HepG2 (cell line): ENCODE data around the gene CRLF1. TPM values are rescaled to one million over a fixed set of nuclear protein-coding genes. Genes with fewer than 3 reads are reported as not detected.

Experiments
- CREB1 ChIP-seq, 2 experiments: fragments of 450-650 bp in 1 of 2; IDR thresholded peaks; 2 replicates each; pipeline ENCODE4 v1.6.1; 2016 to 2017; ENCODE audit warnings: control low read depth in 1 of 2, mild to moderate bottlenecking in 1 of 2, missing compliant biosample characterization in 1 of 2, missing genetic modification characterization in 1 of 2
- DPF2 ChIP-seq: sonication (generic); formaldehyde crosslinking; IDR thresholded peaks from 2 replicates; pipeline ENCODE4 v1.4.0; 2020; ENCODE audit warnings: mild to moderate bottlenecking, low read depth, missing genetic modification reagents, borderline replicate concordance
- EEA1 ChIP-seq: sonication (generic); formaldehyde crosslinking; IDR thresholded peaks from 2 replicates; pipeline ENCODE4 v1.5.1; 2020; ENCODE audit warnings: mild to moderate bottlenecking, missing genetic modification reagents, borderline replicate concordance
- HOXA7 ChIP-seq: sonication (generic); formaldehyde crosslinking; IDR thresholded peaks from 2 replicates; pipeline ENCODE4 v1.8.1; 2022; ENCODE audit warnings: mild to moderate bottlenecking, missing genetic modification reagents, moderate library complexity
- KDM2A ChIP-seq: sonication (generic); formaldehyde crosslinking; IDR thresholded peaks from 2 replicates; pipeline ENCODE4 v1.4.0; 2020; ENCODE audit warnings: low read depth, missing genetic modification reagents, borderline replicate concordance
- KMT2B ChIP-seq: IDR thresholded peaks from 2 replicates; pipeline ENCODE4 v1.6.1; 2016; ENCODE audit warnings: missing genetic modification reagents, missing compliant biosample characterization
- NFYC ChIP-seq: IDR thresholded peaks from 2 replicates; pipeline ENCODE4 v1.6.1; 2016; ENCODE audit warnings: missing genetic modification reagents, missing compliant biosample characterization
- PHB2 ChIP-seq: fragments of 450-650 bp; IDR thresholded peaks from 2 replicates; pipeline ENCODE4 v1.6.1; 2018; ENCODE audit not compliant: partially characterized antibody
- POLR2A ChIP-seq, 2 experiments: IDR thresholded peaks; 2 replicates each; pipeline ENCODE4 v1.6.1; 2011; ENCODE audit warnings: low read depth in 2 of 2, low read length in 2 of 2, mild to moderate bottlenecking in 1 of 2, moderate library complexity in 1 of 2; ENCODE audit not compliant: insufficient read depth in 1 of 2
- RBFOX2 ChIP-seq: fragments of 200-400 bp; formaldehyde crosslinking; IDR thresholded peaks from 2 replicates; pipeline ENCODE4 v1.6.1; 2017; ENCODE audit warnings: low read depth, mild to moderate bottlenecking, low read length
- SNRNP70 ChIP-seq: fragments of 200-400 bp; formaldehyde crosslinking; IDR thresholded peaks from 2 replicates; pipeline ENCODE4 v1.6.1; 2017; ENCODE audit warnings: mild to moderate bottlenecking, low read depth, low read length, moderate library complexity
- STAT5B ChIP-seq: sonication (generic); formaldehyde crosslinking; IDR thresholded peaks from 2 replicates; pipeline ENCODE4 v1.4.0; 2020; ENCODE audit warnings: missing genetic modification reagents
- TBX2 ChIP-seq: sonication (generic); formaldehyde crosslinking; IDR thresholded peaks from 2 replicates; pipeline ENCODE4 v1.5.0; 2020; ENCODE audit warnings: missing genetic modification reagents, mild to moderate bottlenecking, borderline replicate concordance
- THRA ChIP-seq: sonication (generic); formaldehyde crosslinking; IDR thresholded peaks from 2 replicates; pipeline ENCODE4 v1.4.0; 2020; ENCODE audit warnings: missing genetic modification reagents, borderline replicate concordance
- ZBTB14 ChIP-seq: sonication (generic); formaldehyde crosslinking; IDR thresholded peaks from 2 replicates; pipeline ENCODE4 v1.4.0; 2020; ENCODE audit warnings: missing genetic modification reagents
- ZC3H13 ChIP-seq: sonication (generic); formaldehyde crosslinking; IDR thresholded peaks from 2 replicates; pipeline ENCODE4 v1.8.1; 2023; ENCODE audit warnings: mild to moderate bottlenecking, missing genetic modification reagents, moderate library complexity
- ZFP82 ChIP-seq: sonication (generic); formaldehyde crosslinking; IDR thresholded peaks from 2 replicates; pipeline ENCODE4 v1.5.1; 2020; ENCODE audit warnings: mild to moderate bottlenecking, missing genetic modification reagents, borderline replicate concordance
- ZGPAT ChIP-seq: IDR thresholded peaks from 2 replicates; pipeline ENCODE4 v1.6.1; 2016; ENCODE audit warnings: mild to moderate bottlenecking
- ZNF160 ChIP-seq: sonication (generic); formaldehyde crosslinking; IDR thresholded peaks from 2 replicates; pipeline ENCODE4 v1.8.0; 2022; ENCODE audit warnings: mild to moderate bottlenecking, inconsistent platforms, missing genetic modification reagents
- ZNF263 ChIP-seq: sonication (generic); formaldehyde crosslinking; IDR thresholded peaks from 2 replicates; pipeline ENCODE4 v1.4.0; 2020; ENCODE audit warnings: missing genetic modification reagents
- ZNF570 ChIP-seq: sonication (generic); formaldehyde crosslinking; IDR thresholded peaks from 2 replicates; pipeline ENCODE4 v1.4.0; 2020; ENCODE audit warnings: mild to moderate bottlenecking, missing genetic modification reagents, borderline replicate concordance
- ZNF614 ChIP-seq: IDR thresholded peaks from 2 replicates; pipeline ENCODE4 v1.6.1; 2018; ENCODE audit warnings: missing biosample characterization, missing genetic modification reagents, inconsistent platforms, borderline replicate concordance
- ZNF672 ChIP-seq: sonication (generic); formaldehyde crosslinking; IDR thresholded peaks from 2 replicates; pipeline ENCODE4 v1.8.1; 2022; ENCODE audit warnings: missing genetic modification reagents
- ZNF720 ChIP-seq: sonication (generic); formaldehyde crosslinking; IDR thresholded peaks from 2 replicates; pipeline ENCODE4 v1.4.0; 2020; ENCODE audit warnings: missing genetic modification reagents
- ZNF781 ChIP-seq: sonication (generic); formaldehyde crosslinking; IDR thresholded peaks from 2 replicates; pipeline ENCODE4 v1.5.1; 2020; ENCODE audit warnings: borderline replicate concordance, mild to moderate bottlenecking, missing genetic modification reagents; ENCODE audit errors: not compliant biosample characterization
- polyA plus RNA-seq, 8 experiments: library from polyadenylated mRNA; depleted of rRNA in 3 of 8; stranded (reverse) in 7 of 8; unstranded in 1 of 8; fragments of >200 nt; fragmentation: Illumina TruSeq in 4 of 8; extraction: Trizol in 4 of 8; gene quantifications; 2 replicates each; pipeline versions ENCODE4 v1.2.1 to v1.2.3, GENCODE V29; 2011 to 2016; ENCODE audit warnings: low read depth in 4 of 8, missing spikeins in 1 of 8, mixed read lengths in 1 of 8; ENCODE audit not compliant: insufficient read depth in 1 of 8
- total RNA-seq, 5 experiments: library from RNA; depleted of rRNA; stranded (reverse); fragments of >200 nt; fragmentation: Illumina TruSeq; extraction: Trizol; gene quantifications; 2 replicates each; pipeline ENCODE4 v1.2.3, GENCODE V29; 2016; ENCODE audit warnings: low read depth in 1 of 5
- TF ChIP-seq, protein P1 (sequence below): sonication (generic); formaldehyde crosslinking; IDR thresholded peaks from 2 replicates; pipeline ENCODE4 v1.8.0; 2022; ENCODE audit warnings: mild to moderate bottlenecking, missing genetic modification reagents, moderate library complexity

CRLF1 gene
- total and polyA plus RNA-seq, 2 of the 13 experiments (the other 11 are each of a cell fraction or from before 2014, with no cell fraction given), result 217 to 296 TPM

GRCh38 chr19:18571564-18572344 lies 34.8 kb downstream of the CRLF1 start, which contains the start of gene UBA52 (continued):
- TF ChIP-seq, protein P1, sequence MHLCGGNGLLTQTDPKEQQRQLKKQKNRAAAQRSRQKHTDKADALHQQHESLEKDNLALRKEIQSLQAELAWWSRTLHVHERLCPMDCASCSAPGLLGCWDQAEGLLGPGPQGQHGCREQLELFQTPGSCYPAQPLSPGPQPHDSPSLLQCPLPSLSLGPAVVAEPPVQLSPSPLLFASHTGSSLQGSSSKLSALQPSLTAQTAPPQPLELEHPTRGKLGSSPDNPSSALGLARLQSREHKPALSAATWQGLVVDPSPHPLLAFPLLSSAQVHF (CRISPR knock-in tag), result no peak
- TF ChIP-seq THRA (peak; percentile 78; the same call in 1 of the 2 replicates), ZC3H13 (CRISPR knock-in tag) (peak; percentile 91), ZNF570 (CRISPR knock-in tag) (no peak), ZNF263 (CRISPR knock-in tag) (no peak; the same call in none of the 2 replicates), SNRNP70 (no peak), CREB1 (IDR thresholded peaks at IDR 0.05) (peak; percentile 96), CREB1 (CRISPR knock-in tag; IDR thresholded peaks at IDR 0.05) (peak; percentile 97), ZBTB14 (CRISPR knock-in tag) (no peak; the same call in 1 of the 2 replicates), ZNF720 (CRISPR knock-in tag) (no peak), HOXA7 (no peak), ZNF672 (CRISPR knock-in tag) (no peak), EEA1 (CRISPR knock-in tag) (0 out of 2 replicates have a peak, but pooled peaks have one; percentile 22), KDM2A (CRISPR knock-in tag) (peak; percentile 99), KMT2B (peak; percentile 84; the same call in 1 of the 2 replicates), STAT5B (CRISPR knock-in tag) (peak; percentile 19; the same call in 1 of the 2 replicates), POLR2A (IDR thresholded peaks at IDR 0.05; ENCODE audit: insufficient read depth in 1 of 2, low read depth in 2 of 2, low read length in 2 of 2) (peak; percentile 68 to 88; a peak in 3 of 4 replicates), ZNF781 (no peak), PHB2 (no peak), TBX2 (CRISPR knock-in tag) (peak; percentile 92), NFYC (CRISPR knock-in tag) (peak; percentile 64; the same call in 1 of the 2 replicates), ZNF614 (peak; percentile 94), ZFP82 (CRISPR knock-in tag) (no peak), RBFOX2 (peak; percentile 99), ZGPAT (CRISPR knock-in tag) (peak; percentile 98), ZNF160 (peak; percentile 71), DPF2 (CRISPR knock-in tag) (no peak; the same call in 1 of the 2 replicates)
